ENCODE data around the gene PPP1R16B.

- TF ChIP-seq EZH2 (IDR thresholded peaks at IDR 0.05): no peak
- TF ChIP-seq POLR2AphosphoS5 (IDR thresholded peaks at IDR 0.05; ENCODE audit: borderline replicate concordance, low read depth, low read length): no peak
Measured at GRCh38 chr20:38843346-38843745, 37.8 kb downstream of the PPP1R16B start.

Measured in SK-N-MC (cell line).